GM12864 (cell line): Measurements from ENCODE around the gene APBA1.

Source experiments
- DNase-seq: peaks from one replicate; pipeline ENCODE4 v3.0.0-alpha.2; 2011; ENCODE audit warnings: low read depth
- H3K4me3 ChIP-seq: 2 replicates; pipeline ENCODE4 v1.5.1; 2011; ENCODE audit warnings: mild to moderate bottlenecking, low read depth, low read length, control low read depth
- TF ChIP-seq, protein P1 (sequence below): IDR thresholded peaks from 2 replicates; pipeline ENCODE4 v1.5.1; 2011; ENCODE audit warnings: low read depth, mild to moderate bottlenecking, moderate library complexity, low read length, control low read depth, inconsistent platforms; ENCODE audit errors: missing control alignments

The APBA1 gene

DNA sequence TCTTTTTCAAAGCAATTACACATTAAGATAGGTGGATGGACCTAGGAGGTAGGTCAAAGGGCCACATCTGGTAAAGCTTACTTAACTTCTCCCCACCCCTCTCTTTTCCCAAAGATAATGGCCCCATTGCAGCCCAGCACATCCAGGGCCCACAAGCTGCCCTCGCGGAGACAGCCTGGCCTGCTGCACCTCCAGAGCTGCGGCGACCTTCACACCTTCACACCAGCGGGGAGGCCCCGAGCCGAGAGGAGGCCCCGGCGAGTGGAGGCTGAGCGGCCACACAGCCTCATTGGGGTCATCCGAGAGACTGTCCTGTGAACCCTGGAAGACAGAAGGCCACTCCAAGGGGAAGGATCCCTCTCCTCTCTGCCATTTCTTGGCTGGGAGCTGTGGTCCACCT lies 280.7 kb downstream of the APBA1 start:
- no peak for DNase-seq
- no peak overlapping the region for H3K4me3 ChIP-seq
- TF ChIP-seq, protein P1, sequence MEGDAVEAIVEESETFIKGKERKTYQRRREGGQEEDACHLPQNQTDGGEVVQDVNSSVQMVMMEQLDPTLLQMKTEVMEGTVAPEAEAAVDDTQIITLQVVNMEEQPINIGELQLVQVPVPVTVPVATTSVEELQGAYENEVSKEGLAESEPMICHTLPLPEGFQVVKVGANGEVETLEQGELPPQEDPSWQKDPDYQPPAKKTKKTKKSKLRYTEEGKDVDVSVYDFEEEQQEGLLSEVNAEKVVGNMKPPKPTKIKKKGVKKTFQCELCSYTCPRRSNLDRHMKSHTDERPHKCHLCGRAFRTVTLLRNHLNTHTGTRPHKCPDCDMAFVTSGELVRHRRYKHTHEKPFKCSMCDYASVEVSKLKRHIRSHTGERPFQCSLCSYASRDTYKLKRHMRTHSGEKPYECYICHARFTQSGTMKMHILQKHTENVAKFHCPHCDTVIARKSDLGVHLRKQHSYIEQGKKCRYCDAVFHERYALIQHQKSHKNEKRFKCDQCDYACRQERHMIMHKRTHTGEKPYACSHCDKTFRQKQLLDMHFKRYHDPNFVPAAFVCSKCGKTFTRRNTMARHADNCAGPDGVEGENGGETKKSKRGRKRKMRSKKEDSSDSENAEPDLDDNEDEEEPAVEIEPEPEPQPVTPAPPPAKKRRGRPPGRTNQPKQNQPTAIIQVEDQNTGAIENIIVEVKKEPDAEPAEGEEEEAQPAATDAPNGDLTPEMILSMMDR = no peak

DNA sequence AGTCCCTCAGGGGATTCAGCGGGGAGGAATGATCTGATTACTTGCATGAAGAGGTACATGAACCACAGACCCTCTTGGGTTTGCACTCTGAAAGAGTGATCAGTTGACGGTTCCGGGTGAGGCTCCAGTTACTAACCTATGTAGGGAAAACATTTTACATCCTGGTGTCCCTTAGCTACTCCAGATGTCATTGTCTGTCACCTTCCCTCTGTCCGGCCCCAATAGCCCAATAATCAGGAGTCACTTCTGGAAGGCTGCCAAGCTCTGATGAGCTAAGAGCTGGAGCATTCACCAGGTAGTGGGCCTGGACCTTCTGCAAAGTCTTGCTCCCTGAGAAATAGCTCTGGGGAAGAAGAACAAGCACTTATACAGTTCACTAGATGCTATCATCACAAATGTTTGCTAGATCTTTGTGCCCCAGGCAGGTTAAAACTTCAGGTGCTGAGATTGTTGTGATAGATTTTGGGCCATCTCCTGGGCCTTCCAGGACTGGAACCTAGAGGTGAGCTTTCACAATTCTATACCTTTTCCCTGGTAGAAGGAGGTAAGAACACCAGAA lies 282.7 kb downstream of the APBA1 start:
- TF ChIP-seq, protein P1 = no peak
- no peak overlapping the region for H3K4me3 ChIP-seq
- DNase-seq = no peak

DNA sequence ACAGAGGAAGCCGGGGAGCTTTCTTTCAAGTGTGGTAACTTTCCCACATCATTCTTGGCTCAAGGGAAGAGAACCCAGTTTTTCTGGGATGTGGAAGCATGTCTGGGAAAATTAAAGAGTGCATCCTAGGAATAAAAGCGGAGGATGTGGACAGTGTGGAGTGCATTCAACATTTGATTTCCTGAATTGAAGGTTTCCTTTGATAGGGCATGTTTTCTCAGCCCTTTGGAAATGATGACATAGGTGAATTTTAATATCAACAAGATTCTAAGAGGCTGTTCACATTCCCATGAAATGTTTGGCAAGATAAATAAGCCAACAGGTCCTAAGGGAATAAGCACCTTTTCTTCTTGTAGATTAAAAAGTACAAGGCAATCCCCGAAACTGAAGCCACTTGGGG lies 283.6 kb downstream of the APBA1 start:
- no peak overlapping the region for H3K4me3 ChIP-seq
- DNase-seq = no peak
- TF ChIP-seq, protein P1 = no peak

DNA sequence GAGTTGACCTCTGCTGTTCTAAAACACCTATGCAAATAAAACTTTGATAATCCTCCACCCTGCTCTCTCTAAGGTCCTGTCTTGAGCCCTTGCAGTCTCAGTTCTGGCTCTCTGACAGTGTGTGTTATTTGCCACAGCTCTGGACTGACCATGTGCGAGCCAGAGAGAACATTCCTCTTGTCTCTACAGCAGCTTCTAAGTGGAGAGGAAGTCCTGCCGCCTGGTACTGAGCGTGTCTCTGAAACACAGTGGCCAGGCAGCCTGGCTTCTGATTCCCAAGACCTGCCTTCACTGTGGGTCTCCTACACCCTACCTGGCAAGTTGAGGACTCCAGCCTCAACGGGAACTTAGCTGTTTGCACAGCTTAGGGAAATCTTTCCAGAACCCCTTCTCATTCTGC lies 285.5 kb downstream of the APBA1 start:
- TF ChIP-seq, protein P1 = no peak
- DNase-seq = no peak
- H3K4me3 ChIP-seq = no peak overlapping the region

DNA sequence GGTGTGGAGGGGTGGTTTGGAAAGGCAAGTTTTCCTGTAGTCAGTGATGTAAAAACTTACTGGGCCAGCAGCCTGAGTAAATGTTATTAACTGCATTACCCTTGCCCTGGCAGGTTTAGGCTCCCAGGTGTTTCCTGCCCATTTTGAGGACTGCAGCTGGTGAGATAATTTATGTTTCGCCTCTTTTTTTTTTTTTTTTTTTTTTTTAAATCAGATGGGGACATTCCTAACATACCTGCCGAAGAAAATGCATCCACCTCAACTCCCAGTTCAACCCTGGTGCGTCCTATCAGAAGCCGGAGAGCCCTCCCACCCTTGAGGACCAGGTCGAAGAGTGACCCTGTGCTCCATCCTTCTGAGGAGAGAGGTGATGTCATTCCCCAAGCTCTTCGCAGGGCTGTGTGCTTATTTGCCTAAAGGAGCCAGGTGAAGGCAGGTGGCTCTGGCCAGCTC lies 286.6 kb downstream of the APBA1 start:
- TF ChIP-seq, protein P1 = no peak
- no peak for DNase-seq
- no peak overlapping the region for H3K4me3 ChIP-seq

DNA sequence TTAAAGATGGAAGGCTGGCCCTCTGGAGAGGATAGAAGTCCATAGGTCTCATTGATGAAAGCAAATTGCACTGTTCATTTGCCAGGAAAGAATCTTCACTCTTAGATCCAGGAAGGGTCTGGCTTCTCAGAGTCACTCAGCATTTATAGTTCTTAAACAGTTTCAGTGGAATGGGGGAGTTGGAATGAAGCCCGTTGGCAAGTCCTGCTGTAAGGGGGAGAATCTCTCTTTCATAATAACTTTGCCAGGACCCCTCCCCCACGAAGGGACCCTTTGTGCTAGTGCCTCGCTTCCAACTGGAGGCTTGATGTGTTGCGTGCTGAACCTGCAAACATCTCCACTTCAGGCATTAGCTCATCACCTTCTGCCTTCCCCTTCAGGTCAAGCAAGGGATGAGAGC lies 290.0 kb downstream of the APBA1 start:
- no peak for DNase-seq
- H3K4me3 ChIP-seq = no peak overlapping the region
- TF ChIP-seq, protein P1 = no peak

DNA sequence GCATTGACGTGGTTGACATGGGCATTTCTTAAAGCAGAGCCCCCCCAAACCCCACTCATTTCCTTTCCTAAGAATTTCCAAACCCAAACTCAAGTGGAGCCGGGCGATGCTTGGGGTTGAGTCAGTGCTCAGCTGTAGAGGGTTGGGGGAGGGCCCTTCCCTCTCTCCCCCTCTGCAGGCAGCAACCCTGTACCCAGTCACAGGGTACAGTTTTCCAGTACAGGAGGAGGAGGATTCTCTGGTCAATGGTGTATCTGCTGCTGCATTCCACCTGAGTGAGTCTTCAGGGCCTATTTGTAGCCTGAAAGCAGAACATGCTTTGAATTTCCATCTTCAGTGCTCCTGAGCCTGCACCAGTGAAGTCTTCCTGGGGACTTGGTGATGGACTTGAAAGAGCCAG lies 291.4 kb downstream of the APBA1 start:
- DNase-seq = no peak
- TF ChIP-seq, protein P1 = no peak
- no peak overlapping the region for H3K4me3 ChIP-seq
